GM19023 (cell line): ENCODE results near the gene SP7.
"Not testable (repeated sequence)": the region's sequence is repeated elsewhere in the genome, so short reads cannot be mapped to it uniquely, and the experiment has no call there.

Experiments used
- ATAC-seq: cut with Tn5 transposase; IDR thresholded peaks from one replicate; pipeline ENCODE4 v1.9.1; 2021; ENCODE audit warnings: mild to moderate bottlenecking, moderate library complexity; ENCODE audit not compliant: unreplicated experiment

The SP7 gene

DNA sequence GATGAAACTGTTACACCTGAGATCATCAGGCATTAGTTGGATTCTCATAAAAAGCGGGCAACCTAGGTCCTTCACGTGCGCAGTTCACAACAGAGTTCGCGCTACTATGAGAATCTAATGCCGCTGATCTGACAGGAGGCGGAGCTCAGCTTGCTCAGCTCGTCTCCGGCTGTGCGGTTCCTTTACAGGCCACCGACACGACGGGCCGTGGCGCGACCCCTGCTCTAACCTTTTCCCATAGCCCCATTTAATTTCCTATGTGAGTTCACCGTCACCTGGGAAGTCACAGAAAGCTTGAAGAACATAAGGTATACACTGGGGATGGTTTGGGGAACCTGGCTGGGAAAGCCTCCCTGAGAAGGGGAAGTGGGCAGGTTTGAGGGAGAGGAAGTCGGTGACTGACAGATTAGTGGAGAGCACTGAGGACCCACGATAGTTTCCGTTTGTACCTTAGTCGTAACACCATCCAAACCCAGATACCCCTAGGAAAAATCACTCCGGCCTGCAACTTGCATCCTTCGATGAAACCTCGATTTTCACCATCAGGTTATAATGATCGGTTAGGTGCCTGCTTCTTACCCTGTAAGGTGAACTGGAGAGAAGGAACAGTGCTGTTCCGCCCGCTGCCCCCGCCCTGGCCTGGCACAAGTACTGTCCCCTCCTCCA is 11.9 kb downstream of the SP7 start:
- ATAC-seq: no peak

GRCh38 chr12:53320352-53321195 is 15.6 kb downstream of the SP7 start:
- ATAC-seq: no peak

DNA sequence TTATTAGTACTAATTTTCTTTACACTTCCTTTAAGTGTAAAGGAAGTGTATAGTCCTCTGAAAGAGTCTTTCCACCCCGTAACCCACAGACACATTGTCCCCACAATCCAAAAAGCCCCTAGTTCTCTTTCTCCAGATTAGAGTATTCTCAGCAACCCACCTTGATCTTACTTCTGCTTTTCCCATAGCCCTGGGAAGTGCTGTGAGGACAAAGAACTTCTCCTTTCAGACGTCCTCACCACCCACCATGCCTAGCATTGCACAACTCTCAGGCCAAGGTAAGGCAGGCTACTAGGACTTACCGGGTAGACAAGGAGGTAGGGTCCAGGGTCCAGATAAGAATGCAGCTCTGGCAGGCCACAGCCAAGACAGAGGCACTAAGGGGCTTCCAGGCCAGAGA is 22.2 kb downstream of the SP7 start:
- no peak for ATAC-seq

DNA sequence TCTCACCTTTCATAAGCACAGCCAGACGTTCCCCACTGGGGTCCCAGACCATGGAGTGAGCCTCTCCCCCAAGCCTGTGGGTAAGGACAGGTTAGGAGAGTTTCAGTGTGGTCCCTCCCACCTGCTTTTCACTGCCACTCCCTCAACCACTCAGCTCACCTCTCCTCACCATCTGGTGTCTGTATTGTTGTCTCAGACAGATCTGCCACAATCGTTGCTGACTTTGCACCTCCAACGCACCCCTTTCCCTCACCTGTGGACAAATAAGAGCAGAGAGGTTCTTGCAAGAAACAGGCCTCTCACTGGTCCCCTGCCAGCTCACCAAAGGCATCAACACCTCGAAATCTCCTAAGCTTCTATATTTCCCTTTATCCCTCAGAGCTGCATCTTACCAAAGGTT is 27.9 kb downstream of the SP7 start:
- ATAC-seq: no peak

DNA sequence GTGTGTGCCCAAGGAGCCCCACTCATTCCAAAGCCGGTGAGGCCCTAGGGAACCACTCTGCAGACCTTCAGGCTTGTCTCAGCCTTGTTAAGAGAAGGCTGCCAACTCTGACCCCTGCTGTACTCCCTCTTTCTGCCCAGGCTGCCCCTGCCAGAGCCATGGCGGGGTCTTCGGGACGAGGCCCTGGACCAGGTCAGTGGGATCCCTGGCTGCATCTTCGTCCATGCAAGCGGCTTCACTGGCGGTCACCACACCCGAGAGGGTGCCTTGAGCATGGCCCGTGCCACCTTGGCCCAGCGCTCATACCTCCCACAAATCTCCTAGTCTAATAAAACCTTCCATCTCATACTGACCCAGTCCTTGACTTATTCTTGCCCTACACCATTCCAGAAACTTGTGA is 29.3 kb downstream of the SP7 start:
- ATAC-seq: no peak

DNA sequence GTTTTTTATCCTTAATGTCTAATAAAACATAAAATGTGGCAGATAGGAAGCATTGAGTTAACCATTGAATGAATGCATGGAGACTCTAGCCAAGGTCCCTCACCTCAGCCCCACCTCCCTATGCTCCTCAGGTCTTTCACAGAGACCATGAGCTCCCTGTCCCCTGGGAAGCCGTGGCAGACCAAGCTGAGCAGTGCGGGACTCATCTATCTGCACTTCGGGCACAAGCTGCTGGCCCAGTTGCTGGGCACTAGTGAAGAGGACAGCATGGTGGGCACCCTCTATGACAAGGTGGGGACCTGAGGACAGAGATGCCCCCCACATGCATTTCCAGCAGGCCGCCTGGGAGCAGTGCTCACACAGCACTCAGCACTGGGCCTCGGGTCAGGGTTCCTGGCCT is 33.3 kb downstream of the SP7 start:
- ATAC-seq: no peak

- no peak for ATAC-seq
Measured at GRCh38 chr12:53300187-53300586, 36.0 kb downstream of the SP7 start.

GRCh38 chr12:53299454-53300180 is 36.5 kb downstream of the SP7 start, which contains the start of gene MYG1:
MYG1 (plus strand) TSS chr12:53299695; CDS start chr12:53299738, 43 bp downstream.
- peak; percentile 75 for ATAC-seq

GRCh38 chr12:53299101-53299453 is 37.1 kb downstream of the SP7 start:
- no peak for ATAC-seq

DNA sequence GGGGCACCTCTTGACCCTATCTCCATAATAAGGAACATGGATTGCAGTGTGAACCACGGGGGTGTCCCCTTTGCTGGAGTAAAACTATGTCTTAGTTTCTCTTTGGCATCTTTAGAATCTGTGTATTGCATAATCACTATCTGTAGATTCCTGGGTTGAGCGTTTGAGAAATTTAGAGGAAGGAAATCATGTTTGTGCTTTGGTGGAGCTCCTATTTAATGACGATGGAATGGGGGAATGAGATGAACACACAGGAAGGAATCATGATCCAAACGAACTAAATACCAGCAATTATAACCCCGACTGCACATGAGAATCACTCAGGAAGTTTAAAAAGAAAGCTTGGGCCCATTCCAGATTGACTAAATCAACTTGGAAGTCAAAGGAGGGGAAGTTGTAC is 38.0 kb downstream of the SP7 start:
- ATAC-seq: no peak

- not testable (repeated sequence) for ATAC-seq
Measured at GRCh38 chr12:53297106-53297505, 39.0 kb downstream of the SP7 start.

GRCh38 chr12:53295891-53296219 is 40.3 kb downstream of the SP7 start:
- no peak for ATAC-seq

DNA sequence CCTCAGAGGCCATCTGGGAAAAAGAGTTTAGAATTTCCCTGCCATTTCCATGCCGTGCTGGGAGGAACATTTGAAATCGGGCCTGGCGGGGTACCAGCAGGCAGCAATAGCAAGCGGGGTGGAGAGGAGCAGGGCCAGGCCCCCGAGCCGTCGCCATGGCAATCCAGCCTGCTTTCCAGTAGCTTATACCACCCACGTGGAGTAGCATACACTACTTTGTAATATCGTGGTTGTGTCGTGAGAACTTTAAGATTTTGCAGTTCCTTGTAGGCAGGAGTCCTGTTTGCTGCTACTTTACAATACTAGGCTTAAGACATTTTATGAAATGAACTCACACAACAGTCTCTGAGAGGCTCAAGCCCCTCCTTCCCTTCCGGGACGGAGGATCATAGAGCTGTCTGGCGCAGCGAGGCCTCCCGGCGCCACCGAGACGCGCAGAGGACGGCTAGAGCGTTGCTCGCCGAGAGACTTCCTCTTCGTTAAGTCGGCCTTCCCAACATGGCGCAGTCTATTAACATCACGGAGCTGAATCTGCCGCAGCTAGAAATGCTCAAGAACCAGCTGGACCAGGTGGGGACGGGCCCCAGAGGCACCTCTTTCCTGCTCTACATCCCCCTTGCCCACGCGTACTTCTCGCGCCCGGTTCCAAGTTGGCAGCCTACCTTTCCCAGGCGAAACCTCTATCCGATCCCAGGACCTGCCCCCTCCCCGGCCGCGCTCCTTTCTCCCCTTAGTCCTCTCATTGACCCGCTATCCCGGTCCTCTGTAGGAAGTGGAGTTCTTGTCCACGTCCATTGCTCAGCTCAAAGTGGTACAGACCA is 40.9 kb downstream of the SP7 start, which contains the start of gene PFDN5:
Gene PFDN5 (plus strand): TSS at position 473 of the 821 bp plus-strand sequence. CDS start 26 bp downstream, at position 499.
- ATAC-seq: peak; percentile 73

- ATAC-seq: no peak
Measured at GRCh38 chr12:53292426-53292825, 43.7 kb downstream of the SP7 start.

GRCh38 chr12:53290661-53291060 is 45.5 kb downstream of the SP7 start:
- ATAC-seq: no peak

DNA sequence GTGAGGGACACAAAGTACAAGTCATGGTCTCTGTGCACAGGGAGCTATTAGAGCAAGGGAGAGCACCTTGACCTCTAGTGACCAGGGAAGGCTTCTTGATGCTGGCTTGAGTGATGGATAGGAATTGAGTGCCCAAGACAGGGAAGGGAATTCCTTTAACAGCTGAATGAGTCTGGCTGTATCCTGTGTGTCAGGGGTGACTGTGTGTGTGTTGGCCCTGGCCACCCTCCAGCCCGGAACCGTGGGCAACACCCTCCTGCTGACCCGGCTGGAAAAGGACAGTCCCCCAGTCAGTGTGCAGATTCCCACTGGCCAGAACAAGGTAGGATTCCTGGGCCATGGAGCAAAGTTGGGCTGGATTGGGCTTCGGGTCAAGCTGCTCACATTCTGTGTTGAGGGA is 46.3 kb downstream of the SP7 start:
- ATAC-seq: no peak

DNA sequence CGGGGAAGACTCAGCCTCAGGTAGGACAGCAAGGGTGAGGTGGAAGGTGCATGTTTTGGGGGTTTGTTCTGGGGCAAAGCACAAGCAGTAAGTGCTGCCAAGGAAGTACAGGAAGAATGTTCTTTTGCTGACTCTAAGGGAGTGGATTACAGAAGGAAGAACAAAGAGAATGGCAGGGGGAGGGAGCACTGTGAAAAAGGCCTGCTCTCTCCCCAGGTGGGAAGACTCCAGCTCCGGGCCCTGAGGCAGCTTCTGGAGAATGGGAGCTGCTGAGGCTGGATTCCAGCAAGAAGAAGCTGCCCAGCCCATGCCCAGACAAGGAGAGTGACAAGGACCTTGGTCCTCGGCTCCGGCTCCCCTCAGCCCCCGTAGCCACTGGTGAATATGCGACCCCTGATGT is 47.8 kb downstream of the SP7 start:
- no peak for ATAC-seq

- ATAC-seq: no peak
Measured at GRCh38 chr12:53287741-53288216, 48.4 kb downstream of the SP7 start.

GRCh38 chr12:53286448-53286847 is 49.7 kb downstream of the SP7 start:
- no peak for ATAC-seq

DNA sequence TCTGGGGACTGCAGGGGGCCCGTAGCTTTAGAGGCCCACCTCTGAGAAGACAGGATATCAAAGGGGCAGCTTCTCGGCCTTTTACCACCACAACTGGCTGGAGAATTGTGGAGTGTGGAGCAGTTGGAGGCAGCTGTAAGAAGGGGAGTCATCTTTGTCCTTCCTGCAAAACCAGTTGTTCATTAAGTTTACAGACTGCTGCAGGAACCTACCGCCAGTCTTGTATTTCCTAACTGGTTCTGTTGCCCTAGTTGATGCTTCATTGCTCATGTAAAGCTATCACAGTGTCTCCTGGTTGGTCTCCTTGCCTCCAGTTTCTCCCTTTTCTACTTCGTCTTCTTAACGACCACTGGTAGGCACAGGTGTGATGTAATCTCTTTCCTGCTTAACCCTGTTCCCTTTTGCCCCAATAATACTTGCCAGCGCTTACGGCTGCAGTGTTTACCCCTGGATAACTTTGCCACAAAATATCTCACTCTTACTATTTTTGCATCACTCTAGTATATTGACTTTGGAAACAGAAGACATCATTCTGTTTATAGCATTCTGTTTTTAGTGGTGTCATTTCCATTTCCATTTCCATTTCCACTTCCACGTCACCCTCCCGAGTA is 56.2 kb downstream of the SP7 start:
- ATAC-seq: no peak
